Measurements from ENCODE around the gene CBFA2T3.

CBFA2T3 gene

DNA sequence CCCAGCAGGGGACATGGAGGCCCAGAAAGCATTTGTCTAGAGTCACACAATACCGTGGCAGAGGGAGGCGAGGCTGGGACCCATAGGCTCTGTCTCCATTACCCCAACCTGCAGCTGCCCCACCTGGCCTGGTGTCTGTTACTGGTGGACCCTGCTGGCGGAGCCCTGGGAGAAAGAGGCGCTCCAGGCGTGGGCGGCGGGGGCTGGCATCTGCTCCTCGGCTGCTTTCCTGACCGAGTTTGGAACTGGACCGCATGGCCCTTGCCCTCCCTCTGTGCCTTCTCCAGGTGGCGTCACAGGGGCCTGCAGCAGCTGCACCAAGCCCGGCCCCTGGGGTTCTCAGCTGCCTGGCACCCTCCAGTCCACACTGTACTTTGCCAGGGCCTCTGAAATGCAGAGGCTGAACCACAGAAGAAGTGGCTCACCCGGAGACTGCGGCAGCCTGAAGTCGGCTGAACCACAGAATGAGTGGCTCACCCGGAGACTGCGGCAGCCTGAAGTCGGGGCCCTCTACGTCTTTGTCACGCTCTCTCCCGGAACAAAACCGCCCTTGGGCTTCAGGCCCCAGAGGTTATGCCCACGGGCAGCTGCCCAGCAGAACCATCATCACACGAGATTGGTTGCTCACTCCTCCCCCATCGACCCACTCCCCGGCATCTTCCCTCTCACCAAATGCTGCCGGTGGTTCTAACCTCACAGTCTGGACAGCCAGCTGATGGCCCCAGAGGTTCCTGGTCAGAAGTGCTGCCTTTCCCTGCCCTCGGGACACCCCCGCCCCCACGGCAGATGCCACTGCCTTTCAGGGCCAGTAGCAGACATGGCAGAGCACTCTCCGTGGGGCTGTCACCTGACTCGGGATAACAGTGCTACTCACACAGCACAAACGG lies 20.2 kb downstream of the CBFA2T3 start:
- TF ChIP-seq FOXP2 (optimal IDR thresholded peaks at IDR 0.05; ENCODE audit: borderline replicate concordance, extremely low read depth, extremely low read length, insufficient read depth) (no peak), SIN3A (IDR thresholded peaks at IDR 0.05; ENCODE audit: borderline replicate concordance, insufficient read depth, low read length) (no peak)

- TF ChIP-seq TAF1 (IDR thresholded peaks at IDR 0.05; ENCODE audit: borderline replicate concordance, insufficient read depth, low read length): no peak
- TF ChIP-seq POLR2AphosphoS5 (IDR thresholded peaks at IDR 0.05; ENCODE audit: low read depth, low read length): no peak
- no peak for TF ChIP-seq SIN3A (IDR thresholded peaks at IDR 0.05; ENCODE audit: borderline replicate concordance, insufficient read depth, low read length)
Measured at GRCh38 chr16:88955906-88956305, 21.1 kb downstream of the CBFA2T3 start.

GRCh38 chr16:88953003-88953690 lies 23.9 kb downstream of the CBFA2T3 start:
- TF ChIP-seq SIN3A (IDR thresholded peaks at IDR 0.05; ENCODE audit: borderline replicate concordance, insufficient read depth, low read length) (no peak), TAF1 (IDR thresholded peaks at IDR 0.05; ENCODE audit: borderline replicate concordance, insufficient read depth, low read length) (no peak), POLR2AphosphoS5 (IDR thresholded peaks at IDR 0.05; ENCODE audit: low read depth, low read length) (no peak), FOXP2 (optimal IDR thresholded peaks at IDR 0.05; ENCODE audit: borderline replicate concordance, extremely low read depth, extremely low read length, insufficient read depth) (no peak)
- TF ChIP-seq, protein P1, sequence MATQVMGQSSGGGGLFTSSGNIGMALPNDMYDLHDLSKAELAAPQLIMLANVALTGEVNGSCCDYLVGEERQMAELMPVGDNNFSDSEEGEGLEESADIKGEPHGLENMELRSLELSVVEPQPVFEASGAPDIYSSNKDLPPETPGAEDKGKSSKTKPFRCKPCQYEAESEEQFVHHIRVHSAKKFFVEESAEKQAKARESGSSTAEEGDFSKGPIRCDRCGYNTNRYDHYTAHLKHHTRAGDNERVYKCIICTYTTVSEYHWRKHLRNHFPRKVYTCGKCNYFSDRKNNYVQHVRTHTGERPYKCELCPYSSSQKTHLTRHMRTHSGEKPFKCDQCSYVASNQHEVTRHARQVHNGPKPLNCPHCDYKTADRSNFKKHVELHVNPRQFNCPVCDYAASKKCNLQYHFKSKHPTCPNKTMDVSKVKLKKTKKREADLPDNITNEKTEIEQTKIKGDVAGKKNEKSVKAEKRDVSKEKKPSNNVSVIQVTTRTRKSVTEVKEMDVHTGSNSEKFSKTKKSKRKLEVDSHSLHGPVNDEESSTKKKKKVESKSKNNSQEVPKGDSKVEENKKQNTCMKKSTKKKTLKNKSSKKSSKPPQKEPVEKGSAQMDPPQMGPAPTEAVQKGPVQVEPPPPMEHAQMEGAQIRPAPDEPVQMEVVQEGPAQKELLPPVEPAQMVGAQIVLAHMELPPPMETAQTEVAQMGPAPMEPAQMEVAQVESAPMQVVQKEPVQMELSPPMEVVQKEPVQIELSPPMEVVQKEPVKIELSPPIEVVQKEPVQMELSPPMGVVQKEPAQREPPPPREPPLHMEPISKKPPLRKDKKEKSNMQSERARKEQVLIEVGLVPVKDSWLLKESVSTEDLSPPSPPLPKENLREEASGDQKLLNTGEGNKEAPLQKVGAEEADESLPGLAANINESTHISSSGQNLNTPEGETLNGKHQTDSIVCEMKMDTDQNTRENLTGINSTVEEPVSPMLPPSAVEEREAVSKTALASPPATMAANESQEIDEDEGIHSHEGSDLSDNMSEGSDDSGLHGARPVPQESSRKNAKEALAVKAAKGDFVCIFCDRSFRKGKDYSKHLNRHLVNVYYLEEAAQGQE (IDR thresholded peaks at IDR 0.05; ENCODE audit: insufficient read depth in 1 of 2, low read depth in 2 of 2, low read length in 2 of 2): no peak

- no peak for TF ChIP-seq SIN3A (IDR thresholded peaks at IDR 0.05; ENCODE audit: borderline replicate concordance, insufficient read depth, low read length)
- no peak for TF ChIP-seq FOXP2 (optimal IDR thresholded peaks at IDR 0.05; ENCODE audit: borderline replicate concordance, extremely low read depth, extremely low read length, insufficient read depth)
- TF ChIP-seq, protein P1 (IDR thresholded peaks at IDR 0.05; ENCODE audit: insufficient read depth in 1 of 2, low read depth in 2 of 2, low read length in 2 of 2): no peak
- TF ChIP-seq TAF1 (IDR thresholded peaks at IDR 0.05; ENCODE audit: borderline replicate concordance, insufficient read depth, low read length): no peak
- TF ChIP-seq POLR2AphosphoS5 (IDR thresholded peaks at IDR 0.05; ENCODE audit: low read depth, low read length): no peak
Measured at GRCh38 chr16:88951989-88952388, 25.0 kb downstream of the CBFA2T3 start.

GRCh38 chr16:88951501-88951900 lies 25.5 kb downstream of the CBFA2T3 start:
- TF ChIP-seq TAF1 (IDR thresholded peaks at IDR 0.05; ENCODE audit: borderline replicate concordance, insufficient read depth, low read length) (no peak), POLR2AphosphoS5 (IDR thresholded peaks at IDR 0.05; ENCODE audit: low read depth, low read length) (no peak), SIN3A (IDR thresholded peaks at IDR 0.05; ENCODE audit: borderline replicate concordance, insufficient read depth, low read length) (no peak), FOXP2 (optimal IDR thresholded peaks at IDR 0.05; ENCODE audit: borderline replicate concordance, extremely low read depth, extremely low read length, insufficient read depth) (no peak)
- TF ChIP-seq, protein P1 (IDR thresholded peaks at IDR 0.05; ENCODE audit: insufficient read depth in 1 of 2, low read depth in 2 of 2, low read length in 2 of 2): no peak
